ENCODE data around the gene CCDC92. TPM values are rescaled to one million over a fixed set of nuclear protein-coding genes. Genes with fewer than 3 reads are reported as not detected.

Gene CCDC92
- total RNA-seq, 1 experiment from 2014 or later = 32.3 TPM

DNA sequence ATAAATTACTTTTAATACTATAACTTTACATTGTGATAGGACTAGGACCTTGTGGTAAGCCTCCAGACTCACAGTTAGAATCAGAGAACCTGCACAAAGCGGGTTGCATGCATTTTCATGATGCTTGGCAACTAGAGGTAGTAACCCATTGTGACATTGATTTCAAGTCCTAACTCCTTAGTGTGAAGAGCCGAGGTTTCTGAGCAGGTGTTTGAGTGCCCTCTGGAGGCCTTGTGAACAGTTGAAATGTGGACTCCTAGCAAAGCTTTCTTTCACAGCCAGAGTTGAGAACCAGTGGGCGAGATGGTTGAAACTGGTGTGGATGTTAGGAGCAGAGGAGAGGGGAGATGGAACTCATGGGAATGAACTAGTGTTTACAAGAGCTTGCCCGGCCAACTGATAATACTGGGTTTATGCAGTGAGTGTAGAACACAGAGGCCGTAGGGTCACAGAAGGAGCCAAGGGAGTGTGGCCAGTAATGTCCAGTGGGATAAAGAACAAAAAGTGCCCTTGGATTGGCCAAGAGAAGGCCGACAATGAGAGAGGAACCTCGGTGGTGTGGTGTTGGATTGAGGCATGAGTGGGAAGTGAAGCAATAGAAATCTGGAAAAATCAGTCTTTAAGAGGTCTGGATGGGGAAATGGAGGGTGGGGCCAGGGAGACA lies 11.3 kb upstream of the CCDC92 start:
- POLR2A ChIA-PET = interaction anchor here (0.7 kb wide), 1 partner anchor 182 kb away, joined by 3 read pairs; no protein-coding TSS in a partner anchor
- BruUV-seq (replicated peaks) = no TSS peak
- no peak overlapping the region for H3K27ac Mint-ChIP-seq (ENCODE audit: low read depth, unreplicated experiment)
- H3K36me3 Mint-ChIP-seq (ENCODE audit: insufficient read depth, unreplicated experiment) = peaks cover 55% of the 10 kb centered on the region
- TF ChIP-seq, protein P1, sequence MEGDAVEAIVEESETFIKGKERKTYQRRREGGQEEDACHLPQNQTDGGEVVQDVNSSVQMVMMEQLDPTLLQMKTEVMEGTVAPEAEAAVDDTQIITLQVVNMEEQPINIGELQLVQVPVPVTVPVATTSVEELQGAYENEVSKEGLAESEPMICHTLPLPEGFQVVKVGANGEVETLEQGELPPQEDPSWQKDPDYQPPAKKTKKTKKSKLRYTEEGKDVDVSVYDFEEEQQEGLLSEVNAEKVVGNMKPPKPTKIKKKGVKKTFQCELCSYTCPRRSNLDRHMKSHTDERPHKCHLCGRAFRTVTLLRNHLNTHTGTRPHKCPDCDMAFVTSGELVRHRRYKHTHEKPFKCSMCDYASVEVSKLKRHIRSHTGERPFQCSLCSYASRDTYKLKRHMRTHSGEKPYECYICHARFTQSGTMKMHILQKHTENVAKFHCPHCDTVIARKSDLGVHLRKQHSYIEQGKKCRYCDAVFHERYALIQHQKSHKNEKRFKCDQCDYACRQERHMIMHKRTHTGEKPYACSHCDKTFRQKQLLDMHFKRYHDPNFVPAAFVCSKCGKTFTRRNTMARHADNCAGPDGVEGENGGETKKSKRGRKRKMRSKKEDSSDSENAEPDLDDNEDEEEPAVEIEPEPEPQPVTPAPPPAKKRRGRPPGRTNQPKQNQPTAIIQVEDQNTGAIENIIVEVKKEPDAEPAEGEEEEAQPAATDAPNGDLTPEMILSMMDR (IDR thresholded peaks at IDR 0.05; ENCODE audit: unreplicated experiment) = peak; percentile 69
- CTCF ChIA-PET = interaction anchor here (0.6 to 2.7 kb wide), 24 partner anchors 8 to 334 kb away, joined by 3 to 17 read pairs (median 3); partner anchors contain the start of gene CCDC92
- no peaks in the 10 kb centered on the region for H3K9me3 Mint-ChIP-seq (ENCODE audit: unreplicated experiment)
- no peaks in the 10 kb centered on the region for H3K27me3 Mint-ChIP-seq (ENCODE audit: insufficient read depth, unreplicated experiment)
- peak; percentile 75 for DNase-seq (ENCODE audit: unreplicated experiment)
- H3K4me1 Mint-ChIP-seq (ENCODE audit: insufficient read depth, unreplicated experiment) = peaks cover 7% of the 10 kb centered on the region
- intact Hi-C loops (cut with micrococcal nuclease) = loop anchor here (1.0 to 2.0 kb wide), 3 partner anchors 79 to 183 kb away; no protein-coding TSS in a partner anchor
- no peak overlapping the region for H3K4me3 Mint-ChIP-seq (ENCODE audit: unreplicated experiment)

DNA sequence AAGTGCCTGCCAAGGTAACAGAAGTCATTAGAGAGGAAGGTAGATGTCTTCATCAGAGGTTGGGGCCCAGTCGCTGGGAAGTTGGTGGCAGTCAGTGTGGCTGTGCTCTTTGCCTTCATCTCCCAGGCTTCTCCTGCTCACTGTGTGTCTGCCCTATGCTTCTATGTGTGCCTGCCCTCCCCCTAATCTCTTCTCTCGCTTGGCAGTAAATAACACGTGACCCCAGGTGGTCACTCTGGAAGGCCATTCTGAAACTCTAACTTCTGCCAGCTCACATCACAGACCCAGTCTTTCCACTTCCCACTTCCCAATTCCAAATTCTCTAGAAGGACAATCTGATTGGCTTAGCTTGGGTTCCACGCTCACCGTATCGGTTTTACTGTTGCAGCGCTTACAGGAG lies 9.6 kb upstream of the CCDC92 start:
- H3K27me3 Mint-ChIP-seq (ENCODE audit: insufficient read depth, unreplicated experiment) = no peaks in the 10 kb centered on the region
- no peak overlapping the region for H3K27ac Mint-ChIP-seq (ENCODE audit: low read depth, unreplicated experiment)
- ChIA-PET CTCF (interaction anchor here (0.6 to 1.6 kb wide), 3 partner anchors 25 to 322 kb away, joined by 3 to 4 read pairs (median 3); no protein-coding TSS in a partner anchor), POLR2A (no interaction called here)
- TF ChIP-seq, protein P1 (IDR thresholded peaks at IDR 0.05; ENCODE audit: unreplicated experiment) = no peak
- no TSS peak for BruUV-seq (replicated peaks)
- DNase-seq (ENCODE audit: unreplicated experiment) = no peak
- H3K4me1 Mint-ChIP-seq (ENCODE audit: insufficient read depth, unreplicated experiment) = peaks cover 7% of the 10 kb centered on the region
- no peak overlapping the region for H3K4me3 Mint-ChIP-seq (ENCODE audit: unreplicated experiment)
- intact Hi-C loops (cut with micrococcal nuclease) = no loop called here
- no peaks in the 10 kb centered on the region for H3K9me3 Mint-ChIP-seq (ENCODE audit: unreplicated experiment)
- peaks cover 56% of the 10 kb centered on the region for H3K36me3 Mint-ChIP-seq (ENCODE audit: insufficient read depth, unreplicated experiment)

DNA sequence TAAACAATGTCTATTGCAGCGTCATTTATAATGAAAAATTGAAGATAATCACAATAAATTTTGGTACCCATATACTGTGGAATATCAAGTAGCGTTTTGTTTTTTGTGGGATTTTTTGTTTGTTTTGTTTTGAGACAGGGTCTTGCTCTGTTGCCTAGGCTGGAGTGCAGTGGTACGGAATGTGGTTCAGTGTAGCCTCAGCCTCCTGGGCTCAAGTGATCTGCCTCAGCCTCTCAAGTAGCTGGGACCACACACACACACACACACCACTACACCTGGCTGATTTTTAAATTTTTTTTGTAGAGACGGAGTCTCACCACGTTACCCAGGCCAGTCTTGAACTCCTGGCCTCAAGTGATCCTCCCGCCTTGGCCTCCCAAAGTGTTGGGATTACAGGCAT lies 6.9 kb upstream of the CCDC92 start:
- Mint-ChIP-seq H3K9me3 (ENCODE audit: unreplicated experiment) (no peaks in the 10 kb centered on the region), H3K36me3 (ENCODE audit: insufficient read depth, unreplicated experiment) (peaks cover 54% of the 10 kb centered on the region), H3K27me3 (ENCODE audit: insufficient read depth, unreplicated experiment) (no peaks in the 10 kb centered on the region), H3K27ac (ENCODE audit: low read depth, unreplicated experiment) (no peak overlapping the region), H3K4me1 (ENCODE audit: insufficient read depth, unreplicated experiment) (peaks cover 19% of the 10 kb centered on the region), H3K4me3 (ENCODE audit: unreplicated experiment) (no peak overlapping the region)
- TF ChIP-seq, protein P1 (IDR thresholded peaks at IDR 0.05; ENCODE audit: unreplicated experiment) = no peak
- DNase-seq (ENCODE audit: unreplicated experiment) = no peak
- ChIA-PET POLR2A (no interaction called here), CTCF (no interaction called here)
- no TSS peak for BruUV-seq (replicated peaks)
- intact Hi-C loops (cut with micrococcal nuclease) = no loop called here

DNA sequence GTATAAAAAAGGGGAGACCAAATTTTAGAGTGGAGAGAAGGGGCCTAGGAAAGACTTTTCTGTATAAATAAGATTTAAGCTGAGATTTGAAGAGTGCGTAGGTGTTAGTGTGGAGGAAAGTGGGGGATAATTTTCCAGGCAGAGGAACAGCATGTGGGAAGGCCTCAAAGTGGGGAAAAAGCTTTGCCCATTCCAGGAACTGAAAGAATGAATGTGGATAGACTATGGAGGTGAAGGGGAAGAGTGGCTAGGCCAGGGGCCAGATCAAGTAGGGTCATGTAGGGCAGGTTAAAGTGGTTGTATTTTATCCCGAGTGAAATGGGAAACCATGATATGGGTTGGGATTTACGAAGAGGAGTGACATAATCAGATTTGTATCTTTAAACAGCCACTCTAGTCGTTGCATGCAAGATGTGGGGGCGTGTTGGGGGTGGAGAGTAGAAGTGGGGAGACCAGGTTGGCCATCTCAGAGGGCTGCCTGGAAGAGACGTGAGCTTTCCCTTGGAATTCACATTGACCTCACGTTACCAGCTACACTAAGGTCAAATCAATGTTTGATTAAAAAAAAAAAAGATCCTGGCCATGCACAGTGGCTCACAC lies 3.7 kb upstream of the CCDC92 start:
- peaks cover 14% of the 10 kb centered on the region for H3K4me1 Mint-ChIP-seq (ENCODE audit: insufficient read depth, unreplicated experiment)
- POLR2A ChIA-PET = interaction anchor here (0.6 to 1.4 kb wide), 5 partner anchors 19 to 498 kb away, joined by 3 to 5 read pairs (median 3); no protein-coding TSS in a partner anchor
- intact Hi-C loops (cut with micrococcal nuclease) = no loop called here

More for the DNA sequence above, 3.7 kb upstream of the CCDC92 start:
- no TSS peak for BruUV-seq (replicated peaks)
- H3K9me3 Mint-ChIP-seq (ENCODE audit: unreplicated experiment) = no peaks in the 10 kb centered on the region
- peaks cover 36% of the 10 kb centered on the region for H3K36me3 Mint-ChIP-seq (ENCODE audit: insufficient read depth, unreplicated experiment)
- TF ChIP-seq, protein P1 (IDR thresholded peaks at IDR 0.05; ENCODE audit: unreplicated experiment) = no peak
- H3K4me3 Mint-ChIP-seq (ENCODE audit: unreplicated experiment) = no peak overlapping the region
- DNase-seq (ENCODE audit: unreplicated experiment) = no peak
- H3K27ac Mint-ChIP-seq (ENCODE audit: low read depth, unreplicated experiment) = peak overlapping the region; percentile 68
- no peaks in the 10 kb centered on the region for H3K27me3 Mint-ChIP-seq (ENCODE audit: insufficient read depth, unreplicated experiment)
- CTCF ChIA-PET = interaction anchor here (0.5 to 1.8 kb wide), 5 partner anchors 9 to 57 kb away, joined by 3 to 8 read pairs (median 5); no protein-coding TSS in a partner anchor

Data from MCF 10A (cell line).